Activated naive CD4-positive, alpha-beta T cell treated with anti-CD3 and anti-CD28 coated beads, Interleukin-2, amount 10 ng/mL, durations not matched to agents 7 days and 5 days (primary cell): ENCODE data around the gene RPL13A.
A peak's percentile ranks its signal among the peaks of the same experiment; 100 is the strongest.
"Not testable (repeated sequence)": the region's sequence is repeated elsewhere in the genome, so short reads cannot be mapped to it uniquely, and the experiment has no call there.

ENCODE experiments used
- CTCF ChIA-PET: fragments of 350-600 bp; sonication (Branson Sonifier 250); formaldehyde crosslinking; loops from one replicate; lab custom pipeline; 2021; ENCODE audit warnings: antibody characterized with exemption; lab: Charles Lee
- DNase-seq: peaks from one replicate; pipeline ENCODE4 v3.0.0-alpha.2; 2020
- H3K27ac Mint-ChIP-seq: one replicate; pipeline ENCODE4 v1.8.0; 2021; ENCODE audit warnings: mild to moderate bottlenecking, moderate library complexity, mixed read lengths
- H3K27me3 Mint-ChIP-seq: one replicate; pipeline ENCODE4 v1.8.0; 2021; ENCODE audit warnings: mild to moderate bottlenecking, mixed read lengths
- H3K36me3 Mint-ChIP-seq: one replicate; pipeline ENCODE4 v1.8.0; 2021; ENCODE audit warnings: mixed read lengths
- H3K4me1 Mint-ChIP-seq: one replicate; pipeline ENCODE4 v1.8.0; 2021; ENCODE audit warnings: mixed read lengths
- H3K4me3 Mint-ChIP-seq: one replicate; pipeline ENCODE4 v1.8.0; 2021; ENCODE audit warnings: mild to moderate bottlenecking, moderate library complexity, mixed read lengths
- H3K9me3 Mint-ChIP-seq: one replicate; pipeline ENCODE4 v1.8.0; 2021; ENCODE audit warnings: mixed read lengths

RPL13A gene

DNA sequence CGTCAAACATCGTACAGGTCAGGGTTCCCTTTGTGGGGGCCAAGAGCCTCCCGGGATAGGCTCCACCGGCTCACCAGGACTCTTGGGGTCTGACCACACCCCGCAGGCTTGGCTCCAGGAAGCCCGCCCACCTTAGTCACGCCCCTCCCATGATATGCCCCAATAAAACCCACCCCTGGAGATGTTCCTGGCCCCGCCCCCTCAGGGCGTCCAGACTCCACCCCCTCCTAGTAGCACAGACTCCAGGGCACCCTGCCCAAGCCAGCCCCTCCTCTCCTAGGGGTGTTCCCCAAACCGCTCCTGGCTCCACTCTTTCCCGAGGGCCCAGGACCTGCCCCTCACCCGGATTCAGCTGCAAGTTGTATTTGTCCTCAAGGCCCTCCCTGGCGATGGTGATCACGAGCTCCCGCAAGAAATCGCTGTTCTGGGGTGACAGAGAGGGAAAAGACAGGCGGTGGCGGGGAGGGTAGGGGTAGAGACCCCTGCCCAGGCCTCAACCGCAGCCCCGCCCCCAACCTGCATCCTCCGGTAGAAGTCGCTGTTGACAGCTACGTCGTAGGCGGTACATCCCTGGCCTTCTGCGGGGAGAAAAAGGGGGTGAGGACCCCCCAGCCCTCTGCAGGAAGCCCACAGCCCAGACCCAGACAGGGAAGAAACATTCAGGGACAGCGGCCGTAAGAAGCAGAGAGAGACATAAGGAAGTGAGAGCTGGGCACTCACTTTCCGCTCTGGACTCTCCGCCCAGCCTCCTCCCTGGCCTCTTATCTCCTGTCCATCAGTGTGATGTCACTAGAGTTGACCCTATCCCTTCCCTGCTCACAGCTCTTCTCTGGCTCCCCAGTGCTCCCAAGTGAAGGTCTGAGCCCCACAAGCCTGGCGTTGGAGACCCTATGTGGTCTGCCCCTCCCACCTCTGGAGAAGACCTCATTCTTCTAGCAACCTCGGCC, 39.6 kb upstream of the RPL13A start:
- no peak overlapping the region for H3K4me3 Mint-ChIP-seq
- H3K9me3 Mint-ChIP-seq = no peaks in the 10 kb centered on the region

DNA sequence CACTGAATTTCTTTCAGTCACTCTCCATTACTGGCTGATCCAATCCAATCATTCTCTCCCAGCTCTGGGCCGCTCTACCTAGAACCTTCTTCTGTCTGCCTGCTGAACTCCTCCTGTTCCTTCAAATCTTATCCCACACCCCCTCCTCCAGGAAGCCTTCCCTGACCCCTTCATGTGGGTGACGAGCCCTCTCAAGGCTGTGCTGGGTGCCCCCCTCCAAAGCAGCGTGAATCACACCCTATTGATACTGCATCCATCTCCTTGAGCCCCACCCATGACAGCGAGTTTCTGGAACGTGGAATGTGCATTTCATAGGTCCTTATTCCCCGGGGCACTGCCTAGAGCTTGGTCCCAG, 39.0 kb upstream of the RPL13A start:
- peaks cover 6% of the 10 kb centered on the region for H3K27me3 Mint-ChIP-seq
- no peaks in the 10 kb centered on the region for H3K9me3 Mint-ChIP-seq
- no peak for DNase-seq
- peaks cover 54% of the 10 kb centered on the region for H3K36me3 Mint-ChIP-seq
- peaks cover 80% of the 10 kb centered on the region for H3K4me1 Mint-ChIP-seq
- CTCF ChIA-PET = interaction anchor here (1.9 kb wide), 1 partner anchor 22 kb away, joined by 5 read pairs; no protein-coding TSS in a partner anchor
- H3K4me3 Mint-ChIP-seq = peak overlapping the region; percentile 23
- H3K27ac Mint-ChIP-seq = peak overlapping the region; percentile 68

More for the DNA sequence above, 39.6 kb upstream of the RPL13A start:
- DNase-seq = no peak
- peaks cover 13% of the 10 kb centered on the region for H3K27me3 Mint-ChIP-seq
- peaks cover 80% of the 10 kb centered on the region for H3K4me1 Mint-ChIP-seq
- CTCF ChIA-PET = interaction anchor here (1.9 kb wide), 1 partner anchor 23 kb away, joined by 5 read pairs; no protein-coding TSS in a partner anchor
- peak overlapping the region; percentile 49 for H3K27ac Mint-ChIP-seq
- peaks cover 54% of the 10 kb centered on the region for H3K36me3 Mint-ChIP-seq

DNA sequence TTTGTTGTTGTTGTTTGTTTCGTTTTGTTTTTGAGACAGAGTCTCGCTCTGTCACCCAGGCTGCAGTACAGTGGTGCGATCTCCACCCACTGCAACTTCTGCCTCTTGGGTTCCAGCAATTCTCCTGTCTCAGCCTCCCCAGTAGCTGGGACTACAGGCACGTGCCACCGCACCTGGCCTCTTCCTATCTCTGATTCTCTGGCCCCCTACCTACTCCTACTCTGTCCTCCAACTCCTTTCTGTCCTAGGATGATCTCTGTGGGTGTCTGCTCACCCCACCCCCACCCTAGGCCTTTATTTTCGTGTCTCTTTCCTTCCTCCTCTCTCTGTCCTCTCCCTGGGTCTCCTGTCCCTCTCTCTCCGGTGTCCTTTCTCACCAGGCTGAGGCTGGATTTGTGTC, 37.0 kb upstream of the RPL13A start:
- Mint-ChIP-seq H3K9me3 (no peaks in the 10 kb centered on the region), H3K27ac (peak overlapping the region; percentile 99), H3K36me3 (peaks cover 53% of the 10 kb centered on the region), H3K4me3 (peak overlapping the region; percentile 97), H3K27me3 (no peaks in the 10 kb centered on the region), H3K4me1 (peaks cover 75% of the 10 kb centered on the region)
- CTCF ChIA-PET = interaction anchor here (1.9 to 5.1 kb wide), 2 partner anchors 20 to 23 kb away, joined by 10 to 33 read pairs; no protein-coding TSS in a partner anchor
- no peak for DNase-seq

DNA sequence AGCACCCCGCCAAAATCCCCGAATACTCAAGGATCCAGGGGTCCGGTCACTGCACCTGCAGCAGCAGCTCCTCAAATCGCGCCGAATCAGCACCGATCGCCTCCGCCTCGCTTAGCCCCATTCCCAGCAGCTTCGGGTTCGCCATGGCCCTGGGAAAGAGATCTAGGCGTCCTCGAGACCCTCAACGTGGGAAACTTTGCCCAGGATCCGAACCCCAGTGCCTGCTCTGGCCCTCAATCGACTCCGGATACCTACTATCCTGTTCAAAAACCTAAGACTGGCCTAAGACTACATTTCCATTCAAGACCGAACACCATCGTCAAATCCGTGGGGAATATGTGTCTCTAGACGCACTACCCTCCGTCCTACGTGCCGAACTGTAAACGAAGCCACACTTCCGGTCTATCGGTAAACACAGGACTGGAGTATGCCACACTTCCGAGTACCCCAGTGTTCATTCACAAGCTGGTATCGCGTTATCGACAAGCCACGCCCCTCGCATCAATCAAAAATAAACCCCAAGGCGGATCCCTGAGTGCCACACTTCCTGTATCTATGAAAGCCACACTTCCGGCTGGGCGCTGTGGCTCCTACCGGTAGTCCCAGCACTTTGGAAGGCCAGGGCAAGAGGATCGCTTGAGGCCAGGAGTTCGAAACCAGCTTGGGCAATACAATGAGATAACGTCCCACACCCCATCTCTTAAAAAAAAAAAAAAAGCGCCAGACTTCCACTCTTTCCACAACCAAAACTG, 35.8 kb upstream of the RPL13A start, which contains the start of gene PIH1D1:
PIH1D1 (minus strand) TSS at position 385 of the 752 bp plus-strand sequence; CDS start at position 145, 240 bp downstream.
- no peaks in the 10 kb centered on the region for H3K9me3 Mint-ChIP-seq
- H3K4me3 Mint-ChIP-seq = peak within 1 kb of the TSS; percentile 97
- H3K27ac Mint-ChIP-seq = peak within 1 kb of the TSS; percentile 99
- peaks cover 76% of the 10 kb centered on the region for H3K4me1 Mint-ChIP-seq
- H3K36me3 Mint-ChIP-seq = peaks cover 55% of the 10 kb centered on the region
- no peaks in the 10 kb centered on the region for H3K27me3 Mint-ChIP-seq
- CTCF ChIA-PET = interaction anchor here (0.8 to 5.1 kb wide), 7 partner anchors 9 to 233 kb away, joined by 3 to 33 read pairs (median 4); no protein-coding TSS in a partner anchor
- peak; percentile 98 for DNase-seq

DNA sequence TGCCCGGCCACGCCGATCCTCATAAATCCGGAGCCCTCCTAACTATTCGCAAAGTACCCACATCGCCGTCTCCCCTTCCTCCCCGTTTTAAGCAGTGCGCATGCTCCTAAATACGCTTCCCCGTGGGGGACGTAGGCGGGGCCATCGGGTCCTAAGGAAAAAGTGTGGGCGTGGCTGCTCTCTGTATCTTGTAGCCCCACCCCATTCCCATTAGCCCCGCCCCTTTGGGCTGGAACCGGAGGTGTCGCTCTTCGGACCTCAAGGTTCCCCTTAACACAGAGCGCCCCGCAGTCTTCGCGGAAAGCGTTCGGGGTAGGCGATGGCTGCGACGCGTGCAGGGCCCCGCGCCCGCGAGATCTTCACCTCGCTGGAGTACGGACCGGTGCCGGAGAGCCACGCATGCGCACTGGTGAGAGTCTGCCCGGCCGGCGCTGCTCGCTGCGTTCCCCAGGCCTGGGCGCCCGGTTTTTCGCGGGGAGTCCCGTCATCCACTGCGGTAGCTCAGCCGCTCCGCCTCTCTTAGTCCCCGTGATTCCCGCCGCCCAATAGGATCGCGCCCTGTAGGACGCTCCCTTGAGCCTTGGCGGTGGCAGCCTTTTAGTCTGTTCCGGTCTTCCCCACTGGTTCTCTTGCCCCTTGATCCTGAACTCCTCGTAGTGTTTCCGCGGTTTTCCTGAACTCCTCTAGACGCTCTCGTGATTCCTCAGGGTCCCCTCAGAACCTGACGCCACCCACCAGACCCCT, 34.2 kb upstream of the RPL13A start, which contains the start of gene ALDH16A1:
ALDH16A1 (plus strand) TSS at position 213 of the 744 bp plus-strand sequence; CDS start at position 320, 107 bp downstream.
- H3K4me3 Mint-ChIP-seq = peak within 1 kb of the TSS; percentile 97
- peak within 1 kb of the TSS; percentile 99 for H3K27ac Mint-ChIP-seq
- H3K9me3 Mint-ChIP-seq = no peaks in the 10 kb centered on the region
- no peaks in the 10 kb centered on the region for H3K27me3 Mint-ChIP-seq
- H3K4me1 Mint-ChIP-seq = peaks cover 76% of the 10 kb centered on the region
- CTCF ChIA-PET = interaction anchor here (1.9 to 5.1 kb wide), 3 partner anchors 17 to 23 kb away, joined by 8 to 33 read pairs (median 9); partner anchors contain the start of gene FLT3LG
- peak; percentile 98 for DNase-seq
- H3K36me3 Mint-ChIP-seq = peaks cover 47% of the 10 kb centered on the region

DNA sequence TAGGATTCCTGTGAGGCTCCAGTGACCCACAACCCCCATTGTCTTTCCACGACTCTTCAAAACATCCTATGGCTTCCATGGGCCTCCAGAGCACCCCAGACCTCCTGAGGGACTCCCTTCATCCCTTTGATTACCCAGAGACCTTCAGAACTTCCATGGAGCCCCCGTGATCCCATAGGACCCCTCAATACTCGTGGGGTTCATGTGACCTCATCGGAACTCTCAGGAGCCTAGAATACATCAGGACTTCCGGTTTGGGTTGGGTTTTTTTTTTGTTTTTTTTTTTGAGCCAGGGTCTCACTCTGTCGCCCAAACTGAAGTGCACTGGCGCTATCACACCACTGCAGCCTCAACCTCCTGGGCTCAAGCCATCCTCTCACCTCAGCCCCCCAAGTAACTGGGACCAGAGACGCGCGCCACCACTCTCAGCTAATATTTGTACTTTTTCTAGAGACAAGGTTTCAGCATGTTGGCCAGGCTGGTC, 33.6 kb upstream of the RPL13A start:
- Mint-ChIP-seq H3K9me3 (no peaks in the 10 kb centered on the region), H3K4me1 (peaks cover 70% of the 10 kb centered on the region)

DNA sequence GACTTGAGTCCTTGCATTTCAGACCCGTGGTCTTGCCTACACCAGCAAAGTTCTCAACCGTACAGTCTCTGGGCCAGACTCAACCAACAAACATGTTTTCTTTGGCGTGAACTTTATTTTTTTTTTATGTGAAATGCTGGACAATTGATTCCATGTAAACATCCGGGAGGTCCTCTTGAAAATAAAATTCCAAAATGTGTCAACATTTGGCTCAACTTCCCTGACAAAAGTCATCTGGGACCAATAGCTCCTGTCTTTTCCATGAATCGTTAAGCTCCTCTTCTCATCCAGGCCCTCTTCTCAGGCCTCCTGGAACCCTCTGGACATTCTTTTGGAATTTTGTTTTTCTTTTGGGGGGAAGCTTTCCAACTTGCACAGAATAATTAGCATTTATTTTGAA, 31.6 kb upstream of the RPL13A start:
- H3K4me1 Mint-ChIP-seq = peaks cover 52% of the 10 kb centered on the region
- no peak overlapping the region for H3K27ac Mint-ChIP-seq
- CTCF ChIA-PET = interaction anchor here (0.9 to 1.4 kb wide), 2 partner anchors 13 to 15 kb away, joined by 3 read pairs; no protein-coding TSS in a partner anchor
- H3K4me3 Mint-ChIP-seq = peak overlapping the region; percentile 10
- no peak for DNase-seq
- no peaks in the 10 kb centered on the region for H3K9me3 Mint-ChIP-seq
- no peaks in the 10 kb centered on the region for H3K27me3 Mint-ChIP-seq
- peaks cover 36% of the 10 kb centered on the region for H3K36me3 Mint-ChIP-seq

More for the DNA sequence above, 33.6 kb upstream of the RPL13A start:
- CTCF ChIA-PET = interaction anchor here (1.9 to 5.1 kb wide), 3 partner anchors 16 to 22 kb away, joined by 8 to 33 read pairs (median 9); partner anchors contain the start of gene FLT3LG
- peak overlapping the region; percentile 99 for H3K27ac Mint-ChIP-seq
- peak; percentile 50 for DNase-seq
- H3K4me3 Mint-ChIP-seq = peak overlapping the region; percentile 97
- no peaks in the 10 kb centered on the region for H3K27me3 Mint-ChIP-seq
- H3K36me3 Mint-ChIP-seq = peaks cover 41% of the 10 kb centered on the region

DNA sequence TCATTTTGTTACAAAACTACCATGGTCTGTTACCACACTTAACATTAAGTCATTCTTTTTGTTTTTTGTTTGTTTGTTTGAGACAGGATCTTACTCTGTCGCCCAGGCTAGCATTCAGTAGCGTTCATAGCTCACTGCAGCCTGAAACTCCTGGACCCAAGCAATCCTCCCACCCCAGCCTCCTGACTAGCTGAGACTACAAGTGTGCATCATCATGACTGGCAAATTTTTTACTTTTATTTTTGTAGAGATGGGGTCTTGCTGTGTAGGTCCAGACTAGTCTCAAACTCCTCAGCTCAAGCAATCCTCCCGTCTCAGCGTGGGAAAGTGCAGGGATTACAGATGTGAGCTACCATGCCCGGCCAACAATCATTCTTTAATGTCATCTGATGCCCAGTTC, 31.1 kb upstream of the RPL13A start:
- H3K27ac Mint-ChIP-seq = peak overlapping the region; percentile 33
- peak overlapping the region; percentile 10 for H3K4me3 Mint-ChIP-seq
- H3K27me3 Mint-ChIP-seq = no peaks in the 10 kb centered on the region
- DNase-seq = no peak
- H3K4me1 Mint-ChIP-seq = peaks cover 48% of the 10 kb centered on the region
- H3K9me3 Mint-ChIP-seq = no peaks in the 10 kb centered on the region
- CTCF ChIA-PET = interaction anchor here (0.9 to 1.4 kb wide), 2 partner anchors 13 to 14 kb away, joined by 3 read pairs; no protein-coding TSS in a partner anchor
- H3K36me3 Mint-ChIP-seq = peaks cover 35% of the 10 kb centered on the region

DNA sequence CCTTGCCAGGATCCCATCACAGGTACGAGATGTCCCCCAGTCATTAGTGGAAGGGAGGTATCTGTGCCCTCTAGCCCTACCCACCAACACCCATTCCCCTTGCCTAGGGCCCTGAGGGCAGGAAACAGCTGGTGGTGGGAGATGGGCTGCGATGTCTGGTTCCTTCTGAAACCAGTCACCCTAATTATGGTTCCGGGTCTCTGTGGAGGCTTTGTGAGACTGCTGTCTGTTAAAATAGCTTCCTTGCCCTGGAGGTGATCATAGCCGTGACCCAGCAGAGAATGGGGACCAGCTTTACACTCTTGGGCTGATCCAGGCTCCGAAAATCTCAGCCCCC, 28.9 kb upstream of the RPL13A start:
- Mint-ChIP-seq H3K9me3 (no peaks in the 10 kb centered on the region), H3K4me3 (no peak overlapping the region), H3K27ac (no peak overlapping the region), H3K4me1 (peaks cover 32% of the 10 kb centered on the region), H3K36me3 (peaks cover 34% of the 10 kb centered on the region), H3K27me3 (no peaks in the 10 kb centered on the region)
- DNase-seq = no peak
- CTCF ChIA-PET = interaction anchor here (0.9 to 2.2 kb wide), 3 partner anchors 11 to 17 kb away, joined by 4 to 9 read pairs (median 5); no protein-coding TSS in a partner anchor

DNA sequence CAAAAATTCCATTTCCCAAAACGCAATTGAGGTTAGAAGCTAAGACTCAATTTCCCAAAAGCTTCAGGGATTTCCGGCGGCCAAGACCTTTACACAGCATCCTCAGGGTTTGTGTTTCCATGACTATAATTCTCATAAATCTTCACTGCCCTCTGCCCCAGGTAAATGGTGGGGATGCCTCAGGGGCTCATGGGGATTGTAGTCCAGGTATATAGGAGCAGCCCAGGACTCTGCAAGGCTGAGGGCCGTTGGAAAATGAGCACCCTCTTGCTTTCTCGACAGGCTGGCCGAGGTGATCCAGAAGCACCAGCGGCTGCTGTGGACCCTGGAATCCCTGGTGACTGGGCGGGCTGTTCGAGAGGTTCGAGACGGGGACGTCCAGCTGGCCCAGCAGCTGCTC, 28.0 kb upstream of the RPL13A start:
- no peak for DNase-seq
- Mint-ChIP-seq H3K4me3 (no peak overlapping the region), H3K27me3 (no peaks in the 10 kb centered on the region), H3K4me1 (peaks cover 23% of the 10 kb centered on the region), H3K27ac (no peak overlapping the region), H3K9me3 (no peaks in the 10 kb centered on the region), H3K36me3 (peaks cover 32% of the 10 kb centered on the region)
- CTCF ChIA-PET = interaction anchor here (1.6 to 2.2 kb wide), 2 partner anchors 10 to 11 kb away, joined by 5 to 9 read pairs; no protein-coding TSS in a partner anchor

DNA sequence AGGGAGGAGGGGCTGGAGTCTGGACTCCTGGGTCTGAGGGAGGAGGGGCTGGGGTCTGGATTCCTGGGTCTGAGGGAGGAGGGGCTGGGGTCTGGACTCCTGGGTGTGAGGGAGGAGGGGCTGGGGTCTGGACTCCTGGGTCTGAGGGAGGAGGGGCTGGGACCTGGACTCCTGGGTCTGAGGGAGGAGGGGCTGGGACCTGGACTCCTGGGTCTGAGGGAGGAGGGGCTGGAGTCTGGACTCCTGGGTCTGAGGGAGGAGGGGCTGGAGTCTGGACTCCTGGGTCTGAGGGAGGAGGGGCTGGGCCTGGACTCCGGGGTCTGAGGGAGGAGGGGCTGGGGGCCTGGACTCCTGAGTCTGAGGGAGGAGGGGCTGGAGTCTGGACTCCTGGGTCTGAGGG, 26.3 kb upstream of the RPL13A start:
- peaks cover 36% of the 10 kb centered on the region for H3K36me3 Mint-ChIP-seq
- H3K9me3 Mint-ChIP-seq, H3K27me3 Mint-ChIP-seq, CTCF ChIA-PET, DNase-seq, H3K27ac Mint-ChIP-seq, H3K4me3 Mint-ChIP-seq: not testable (repeated sequence)
- peaks cover 16% of the 10 kb centered on the region for H3K4me1 Mint-ChIP-seq

DNA sequence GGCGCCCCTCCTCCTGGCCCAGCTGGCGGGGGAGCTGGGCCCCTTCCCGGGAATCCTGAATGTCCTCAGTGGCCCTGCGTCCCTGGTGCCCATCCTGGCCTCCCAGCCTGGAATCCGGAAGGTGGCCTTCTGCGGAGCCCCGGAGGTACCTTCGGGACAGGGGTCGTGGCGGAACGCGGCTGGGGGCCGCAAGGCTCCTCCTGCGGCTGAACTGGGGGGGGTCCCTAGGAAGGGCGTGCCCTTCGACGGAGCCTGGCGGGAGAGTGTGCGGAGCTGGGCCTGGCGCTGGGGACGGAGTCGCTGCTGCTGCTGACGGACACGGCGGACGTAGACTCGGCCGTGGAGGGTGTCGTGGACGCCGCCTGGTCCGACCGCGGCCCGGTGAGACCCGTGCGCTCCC, 25.8 kb upstream of the RPL13A start:
- no peak for DNase-seq
- H3K27ac Mint-ChIP-seq = no peak overlapping the region
- H3K9me3 Mint-ChIP-seq = no peaks in the 10 kb centered on the region
- H3K4me1 Mint-ChIP-seq = peaks cover 12% of the 10 kb centered on the region
- H3K27me3 Mint-ChIP-seq = no peaks in the 10 kb centered on the region
- H3K36me3 Mint-ChIP-seq = peaks cover 33% of the 10 kb centered on the region
- CTCF ChIA-PET = no interaction called here
- H3K4me3 Mint-ChIP-seq = no peak overlapping the region

DNA sequence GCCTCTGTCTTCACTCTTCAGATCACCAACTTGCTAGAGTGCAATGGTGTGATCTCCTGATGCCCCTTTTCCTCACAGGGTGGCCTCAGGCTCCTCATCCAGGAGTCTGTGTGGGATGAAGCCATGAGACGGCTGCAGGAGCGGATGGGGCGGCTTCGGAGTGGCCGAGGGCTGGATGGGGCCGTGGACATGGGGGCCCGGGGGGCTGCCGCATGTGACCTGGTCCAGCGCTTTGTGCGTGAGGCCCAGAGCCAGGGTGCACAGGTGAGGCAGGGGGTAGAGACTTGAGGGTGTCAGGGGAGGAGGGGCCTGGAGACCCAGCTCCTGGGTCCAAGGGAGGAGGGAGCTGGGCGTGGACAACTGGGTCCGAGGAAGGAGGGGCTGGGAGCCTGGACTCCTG, 24.9 kb upstream of the RPL13A start:
- Mint-ChIP-seq H3K9me3 (no peaks in the 10 kb centered on the region), H3K4me3 (no peak overlapping the region), H3K4me1 (peaks cover 7% of the 10 kb centered on the region), H3K27me3 (no peaks in the 10 kb centered on the region), H3K36me3 (peaks cover 29% of the 10 kb centered on the region), H3K27ac (peak overlapping the region; percentile 4)
- DNase-seq = no peak
- CTCF ChIA-PET = no interaction called here
